Activated gamma-delta T cell treated with Interleukin-2 at 50 U/mL for 16 hours (primary cell): ENCODE data around the gene LSMEM2.
"Not testable (repeated sequence)": the region's sequence is repeated elsewhere in the genome, so short reads cannot be mapped to it uniquely, and the experiment has no call there.

ENCODE experiments used
- DNase-seq: peaks from one replicate; pipeline ENCODE4 v3.0.0-alpha.2; 2020

Gene LSMEM2

GRCh38 chr3:50246517-50246954 lies 32.4 kb upstream of the LSMEM2 start:
- DNase-seq = peak; percentile 70

- no peak for DNase-seq
Observed at GRCh38 chr3:50248387-50248786, 30.5 kb upstream of the LSMEM2 start.

- no peak for DNase-seq
Observed at GRCh38 chr3:50249457-50249856, 29.4 kb upstream of the LSMEM2 start.

GRCh38 chr3:50250514-50250913 lies 28.4 kb upstream of the LSMEM2 start:
- DNase-seq = no peak

- no peak for DNase-seq
Observed at GRCh38 chr3:50251220-50251619, 27.7 kb upstream of the LSMEM2 start.

GRCh38 chr3:50254577-50255250 lies 24.2 kb upstream of the LSMEM2 start:
- no peak for DNase-seq

- no peak for DNase-seq
Observed at GRCh38 chr3:50255251-50255615, 23.7 kb upstream of the LSMEM2 start.

- DNase-seq = no peak
Observed at GRCh38 chr3:50256978-50257890, 21.7 kb upstream of the LSMEM2 start.

GRCh38 chr3:50258029-50258680 lies 20.7 kb upstream of the LSMEM2 start:
- DNase-seq = no peak

GRCh38 chr3:50258979-50259378 lies 19.9 kb upstream of the LSMEM2 start:
- no peak for DNase-seq

- DNase-seq = no peak
Observed at GRCh38 chr3:50259432-50260026, 19.4 kb upstream of the LSMEM2 start.

GRCh38 chr3:50260027-50260941 lies 18.6 kb upstream of the LSMEM2 start:
- DNase-seq = peak; percentile 79

GRCh38 chr3:50260942-50261441 lies 17.9 kb upstream of the LSMEM2 start:
- no peak for DNase-seq

GRCh38 chr3:50261505-50261904 lies 17.4 kb upstream of the LSMEM2 start:
- no peak for DNase-seq

GRCh38 chr3:50262200-50262599 lies 16.7 kb upstream of the LSMEM2 start:
- DNase-seq = not testable (repeated sequence)

GRCh38 chr3:50262778-50263177 lies 16.1 kb upstream of the LSMEM2 start:
- DNase-seq = no peak

GRCh38 chr3:50263478-50264382 lies 15.2 kb upstream of the LSMEM2 start:
- DNase-seq = no peak

GRCh38 chr3:50264383-50264963 lies 14.4 kb upstream of the LSMEM2 start:
- DNase-seq = no peak

GRCh38 chr3:50264964-50265485 lies 13.9 kb upstream of the LSMEM2 start:
- no peak for DNase-seq

- no peak for DNase-seq
Observed at GRCh38 chr3:50265571-50265970, 13.3 kb upstream of the LSMEM2 start.
